Measurements from ENCODE around the gene DNTT.

The DNTT gene

DNA sequence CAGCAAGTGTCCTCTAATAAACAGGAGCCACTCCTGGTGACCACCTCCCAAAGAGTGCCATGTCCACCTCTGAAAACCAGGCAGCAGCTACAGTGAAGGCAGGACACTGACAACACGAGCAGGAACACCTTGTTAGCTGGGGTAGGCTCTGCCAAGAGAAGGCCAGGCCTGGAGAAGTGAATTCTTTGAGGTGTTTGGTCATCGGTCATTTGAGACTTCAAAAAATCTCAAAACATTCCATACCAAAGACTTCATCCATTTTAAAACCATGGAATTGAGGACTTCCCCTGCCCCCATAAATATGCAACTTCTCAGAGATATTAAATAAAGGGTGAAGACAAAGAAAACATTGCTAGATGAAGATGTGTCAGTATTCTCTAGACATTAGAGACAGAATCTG is 82.9 kb downstream of the DNTT start:
- H3K4me1 ChIP-seq: no peaks in the 10 kb centered on the region
- H3K4me2 ChIP-seq (ENCODE audit: low read length): no peak overlapping the region
- H3K9me3 ChIP-seq (ENCODE audit: control insufficient read depth, low read length): no peaks in the 10 kb centered on the region
- TF ChIP-seq, protein P1, sequence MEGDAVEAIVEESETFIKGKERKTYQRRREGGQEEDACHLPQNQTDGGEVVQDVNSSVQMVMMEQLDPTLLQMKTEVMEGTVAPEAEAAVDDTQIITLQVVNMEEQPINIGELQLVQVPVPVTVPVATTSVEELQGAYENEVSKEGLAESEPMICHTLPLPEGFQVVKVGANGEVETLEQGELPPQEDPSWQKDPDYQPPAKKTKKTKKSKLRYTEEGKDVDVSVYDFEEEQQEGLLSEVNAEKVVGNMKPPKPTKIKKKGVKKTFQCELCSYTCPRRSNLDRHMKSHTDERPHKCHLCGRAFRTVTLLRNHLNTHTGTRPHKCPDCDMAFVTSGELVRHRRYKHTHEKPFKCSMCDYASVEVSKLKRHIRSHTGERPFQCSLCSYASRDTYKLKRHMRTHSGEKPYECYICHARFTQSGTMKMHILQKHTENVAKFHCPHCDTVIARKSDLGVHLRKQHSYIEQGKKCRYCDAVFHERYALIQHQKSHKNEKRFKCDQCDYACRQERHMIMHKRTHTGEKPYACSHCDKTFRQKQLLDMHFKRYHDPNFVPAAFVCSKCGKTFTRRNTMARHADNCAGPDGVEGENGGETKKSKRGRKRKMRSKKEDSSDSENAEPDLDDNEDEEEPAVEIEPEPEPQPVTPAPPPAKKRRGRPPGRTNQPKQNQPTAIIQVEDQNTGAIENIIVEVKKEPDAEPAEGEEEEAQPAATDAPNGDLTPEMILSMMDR (IDR thresholded peaks at IDR 0.05): no peak
- H3K36me3 ChIP-seq (ENCODE audit: control insufficient read depth, insufficient read depth, low read length): no peaks in the 10 kb centered on the region
- H3K4me3 ChIP-seq (ENCODE audit: low read depth, low read length): no peak overlapping the region
- no peaks in the 10 kb centered on the region for H3K79me2 ChIP-seq
- H3K27me3 ChIP-seq (ENCODE audit: control insufficient read depth, insufficient read depth, low read length): no peaks in the 10 kb centered on the region
- no peak overlapping the region for H2AFZ ChIP-seq
- H3K27ac ChIP-seq: no peak overlapping the region
- H3K9ac ChIP-seq: no peak overlapping the region

DNA sequence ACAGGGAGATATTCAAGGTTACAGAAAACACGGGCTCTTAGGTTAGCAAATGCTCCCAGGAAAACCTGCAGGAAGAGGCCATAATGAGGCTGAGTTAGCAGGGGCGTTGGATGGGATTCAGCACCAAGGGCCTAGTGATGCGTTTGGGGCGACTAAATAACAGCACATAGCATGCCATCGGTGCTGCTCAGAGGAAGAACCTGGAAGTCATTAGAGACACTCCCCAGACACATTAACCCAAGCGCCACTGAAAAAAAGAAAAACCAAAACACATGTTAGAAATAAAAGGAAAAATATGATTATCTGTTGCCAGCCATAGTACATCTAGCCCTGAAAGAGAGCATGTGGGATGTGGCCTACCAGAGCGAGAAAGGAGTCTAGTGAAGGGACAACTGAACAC is 83.4 kb downstream of the DNTT start:
- no peak overlapping the region for H3K9ac ChIP-seq
- TF ChIP-seq, protein P1 (IDR thresholded peaks at IDR 0.05): no peak
- no peaks in the 10 kb centered on the region for H3K36me3 ChIP-seq (ENCODE audit: control insufficient read depth, insufficient read depth, low read length)
- H3K79me2 ChIP-seq: no peaks in the 10 kb centered on the region
- no peaks in the 10 kb centered on the region for H3K9me3 ChIP-seq (ENCODE audit: control insufficient read depth, low read length)
- no peak overlapping the region for H3K4me3 ChIP-seq (ENCODE audit: low read depth, low read length)
- H3K27ac ChIP-seq: no peak overlapping the region
- H3K4me2 ChIP-seq (ENCODE audit: low read length): no peak overlapping the region
- H3K27me3 ChIP-seq (ENCODE audit: control insufficient read depth, insufficient read depth, low read length): no peaks in the 10 kb centered on the region
- H3K4me1 ChIP-seq: no peaks in the 10 kb centered on the region
- H2AFZ ChIP-seq: no peak overlapping the region

Data from parathyroid adenoma (tissue), 2 donors.